ENCODE results near the gene DKK3.

DNA sequence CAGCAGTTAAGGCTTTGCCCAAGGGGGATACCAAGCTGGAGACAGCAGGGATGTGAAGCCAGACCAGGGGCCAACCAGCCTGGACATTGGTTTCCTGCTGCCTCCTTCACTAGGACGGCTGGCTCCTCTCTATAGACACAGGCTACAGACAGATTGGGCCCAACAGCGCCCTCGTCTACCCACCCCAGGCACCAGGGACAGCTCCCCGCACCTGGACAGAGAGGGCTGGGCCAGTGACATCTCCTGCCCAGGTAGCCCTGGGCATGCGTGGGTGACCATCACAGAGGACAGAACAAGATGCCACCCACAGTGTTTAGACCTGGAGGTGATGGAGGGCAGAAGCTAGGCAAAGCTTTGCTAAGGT, 1.2 kb downstream of the DKK3 start:
- no peak for TF ChIP-seq ZNF274 (IDR thresholded peaks at IDR 0.05; ENCODE audit: low read depth, low read length)
- TF ChIP-seq SUZ12 (IDR thresholded peaks at IDR 0.05; ENCODE audit: extremely low read depth, insufficient read depth, insufficient read length), result no peak
